Body of pancreas (tissue), 4 donors: ENCODE results near the gene THEMIS.

ENCODE experiments used
- CTCF ChIP-seq, 7 experiments: fragments of 450-650 bp in 4 of 7; fragments of 200-600 bp in 3 of 7; sonication (generic) in 3 of 7; IDR thresholded peaks; one replicate each; pipeline ENCODE4 v1.5.1; 2016 to 2019; ENCODE audit warnings: antibody characterized with exemption in 7 of 7
- POLR2A ChIP-seq, 3 donors: fragments of 450-650 bp; IDR thresholded peaks; one replicate each; pipeline ENCODE4 v1.6.1; 2016; ENCODE audit warnings: antibody characterized with exemption in 3 of 3, mild to moderate bottlenecking in 2 of 3

DNA sequence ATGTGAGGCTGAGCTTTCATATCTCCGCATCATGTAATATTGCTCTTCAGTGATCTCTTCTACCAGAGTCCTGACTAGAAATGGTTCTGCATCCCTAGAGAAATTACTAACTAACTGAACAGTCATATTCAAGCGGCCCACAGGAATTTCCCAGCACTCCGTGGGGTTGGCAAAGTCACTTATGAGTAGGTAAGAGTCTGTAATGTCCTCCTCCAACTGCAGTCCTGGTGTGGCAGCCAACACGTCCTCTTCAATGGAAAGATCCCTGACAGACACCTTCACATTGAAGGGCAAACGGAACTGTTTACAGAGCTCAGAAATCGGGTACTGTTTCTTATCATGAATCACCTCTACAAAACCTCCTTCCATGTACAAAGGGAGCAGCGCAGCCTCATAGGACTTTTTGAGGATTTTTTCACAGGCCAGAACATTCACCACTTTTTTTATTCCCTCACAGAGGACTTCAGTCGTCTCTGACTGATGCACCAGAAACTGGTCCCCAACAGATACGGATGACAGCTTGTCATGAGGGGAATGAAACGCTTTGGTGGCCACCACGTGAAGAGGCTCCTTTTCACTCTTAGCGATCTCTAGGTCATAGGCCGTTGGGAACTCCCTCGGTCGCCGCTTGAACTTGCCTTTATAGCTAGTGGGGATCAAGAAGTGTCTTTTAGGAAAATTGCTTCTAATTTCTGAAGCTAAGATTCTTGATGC is 87.7 kb downstream of the THEMIS start:
- TF ChIP-seq CTCF (IDR thresholded peaks at IDR 0.05) (no peak), POLR2A (IDR thresholded peaks at IDR 0.05) (no peak)
